ENCODE data around the gene GJB2.
"Not testable (repeated sequence)": the region's sequence is repeated elsewhere in the genome, so short reads cannot be mapped to it uniquely, and the experiment has no call there.

Gene GJB2

GRCh38 chr13:20174656-20175405, 17.9 kb downstream of the GJB2 start:
- H3K4me3 ChIP-seq (ENCODE audit: low read length): no peak overlapping the region
- DNase-seq (ENCODE audit: low read depth, low spot score): no peak

DNA sequence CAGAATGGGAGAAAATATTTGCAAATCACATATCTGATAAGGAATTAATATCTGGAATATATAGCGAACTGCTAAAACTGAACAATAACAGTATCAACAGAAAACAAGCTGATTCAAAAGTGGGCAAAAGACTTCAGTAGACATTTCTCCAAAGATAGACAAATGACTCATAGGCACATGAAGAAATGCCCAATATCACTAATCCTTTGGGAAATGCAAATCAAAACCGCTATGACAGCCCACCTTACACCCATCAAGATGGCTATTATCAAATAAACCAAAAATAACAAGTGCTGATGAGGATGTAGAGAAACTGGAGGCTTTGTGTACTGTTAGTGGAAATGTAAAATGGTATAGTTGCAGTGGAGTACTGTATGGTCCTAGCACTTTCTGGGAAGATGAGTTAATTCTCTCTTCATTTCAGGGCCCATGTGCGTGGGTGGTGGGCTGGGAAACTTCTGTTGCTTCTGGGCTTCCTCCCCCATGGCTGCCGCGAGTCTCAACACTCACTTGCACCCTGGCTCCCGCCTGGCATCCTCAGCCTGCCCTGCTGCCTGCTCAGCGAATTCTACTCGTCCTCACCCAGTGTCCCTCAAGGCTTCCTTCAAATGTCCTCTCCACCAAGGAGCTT, 19.5 kb downstream of the GJB2 start:
- no peak overlapping the region for H3K4me3 ChIP-seq (ENCODE audit: low read length)
- DNase-seq (ENCODE audit: low read depth, low spot score): no peak

GRCh38 chr13:20171364-20171763, 21.4 kb downstream of the GJB2 start:
- no peak overlapping the region for H3K4me3 ChIP-seq (ENCODE audit: low read length)
- DNase-seq (ENCODE audit: low read depth, low spot score): no peak

GRCh38 chr13:20170921-20171320, 21.8 kb downstream of the GJB2 start:
- DNase-seq (ENCODE audit: low read depth, low spot score): no peak
- no peak overlapping the region for H3K4me3 ChIP-seq (ENCODE audit: low read length)

GRCh38 chr13:20168396-20168795, 24.3 kb downstream of the GJB2 start:
- no peak for DNase-seq (ENCODE audit: low read depth, low spot score)
- H3K4me3 ChIP-seq (ENCODE audit: low read length): no peak overlapping the region

DNA sequence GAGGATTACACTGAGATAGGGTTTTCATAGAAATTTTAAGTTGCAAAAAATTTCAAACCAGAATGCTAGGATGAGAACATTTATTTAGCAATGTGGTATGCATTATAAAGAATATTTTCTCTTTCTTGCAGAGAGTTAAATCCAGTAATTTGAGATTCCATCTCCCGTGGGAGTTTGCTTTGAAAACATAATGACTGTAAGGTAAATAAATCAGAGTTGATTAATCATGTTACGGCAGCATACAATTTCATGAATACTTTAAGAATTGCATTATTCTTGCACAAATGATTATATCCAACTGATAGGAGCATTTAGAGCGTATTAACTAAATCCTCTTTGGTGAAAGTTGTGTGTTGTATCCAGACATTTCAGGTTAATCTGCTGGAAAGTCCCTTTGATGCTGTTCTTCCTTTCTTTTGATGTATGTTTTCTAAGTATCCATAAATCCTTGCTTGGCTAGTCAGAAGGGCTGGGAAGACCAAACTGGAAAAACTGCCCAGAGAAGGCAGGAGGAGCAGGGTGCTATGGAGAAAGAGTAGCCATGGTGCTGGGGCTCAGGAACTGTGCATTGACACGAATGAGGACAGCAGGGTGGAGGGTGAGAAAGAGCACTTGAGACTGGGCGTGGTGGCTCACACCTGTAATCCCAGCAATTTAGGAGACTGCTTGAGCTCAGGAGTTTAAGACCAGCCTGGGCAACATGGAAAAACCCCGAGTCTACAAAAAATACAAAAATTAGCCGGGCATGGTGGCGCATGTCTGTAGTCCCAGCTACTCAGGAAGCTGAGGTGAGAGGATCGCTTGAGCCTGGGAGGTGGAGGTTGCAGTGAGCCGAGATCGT, 27.1 kb downstream of the GJB2 start:
- no peak overlapping the region for H3K4me3 ChIP-seq (ENCODE audit: low read length)
- no peak for DNase-seq (ENCODE audit: low read depth, low spot score)

- peak overlapping the region; percentile 76; the same call in 1 of the 2 replicates for H3K4me3 ChIP-seq (ENCODE audit: low read length)
- DNase-seq (ENCODE audit: low read depth, low spot score): no peak
Measured at GRCh38 chr13:20161951-20162300, 30.8 kb downstream of the GJB2 start.

GRCh38 chr13:20161275-20161950, 31.3 kb downstream of the GJB2 start:
- H3K4me3 ChIP-seq (ENCODE audit: low read length): peak overlapping the region; percentile 76
- peak; percentile 48 for DNase-seq (ENCODE audit: low read depth, low spot score)

DNA sequence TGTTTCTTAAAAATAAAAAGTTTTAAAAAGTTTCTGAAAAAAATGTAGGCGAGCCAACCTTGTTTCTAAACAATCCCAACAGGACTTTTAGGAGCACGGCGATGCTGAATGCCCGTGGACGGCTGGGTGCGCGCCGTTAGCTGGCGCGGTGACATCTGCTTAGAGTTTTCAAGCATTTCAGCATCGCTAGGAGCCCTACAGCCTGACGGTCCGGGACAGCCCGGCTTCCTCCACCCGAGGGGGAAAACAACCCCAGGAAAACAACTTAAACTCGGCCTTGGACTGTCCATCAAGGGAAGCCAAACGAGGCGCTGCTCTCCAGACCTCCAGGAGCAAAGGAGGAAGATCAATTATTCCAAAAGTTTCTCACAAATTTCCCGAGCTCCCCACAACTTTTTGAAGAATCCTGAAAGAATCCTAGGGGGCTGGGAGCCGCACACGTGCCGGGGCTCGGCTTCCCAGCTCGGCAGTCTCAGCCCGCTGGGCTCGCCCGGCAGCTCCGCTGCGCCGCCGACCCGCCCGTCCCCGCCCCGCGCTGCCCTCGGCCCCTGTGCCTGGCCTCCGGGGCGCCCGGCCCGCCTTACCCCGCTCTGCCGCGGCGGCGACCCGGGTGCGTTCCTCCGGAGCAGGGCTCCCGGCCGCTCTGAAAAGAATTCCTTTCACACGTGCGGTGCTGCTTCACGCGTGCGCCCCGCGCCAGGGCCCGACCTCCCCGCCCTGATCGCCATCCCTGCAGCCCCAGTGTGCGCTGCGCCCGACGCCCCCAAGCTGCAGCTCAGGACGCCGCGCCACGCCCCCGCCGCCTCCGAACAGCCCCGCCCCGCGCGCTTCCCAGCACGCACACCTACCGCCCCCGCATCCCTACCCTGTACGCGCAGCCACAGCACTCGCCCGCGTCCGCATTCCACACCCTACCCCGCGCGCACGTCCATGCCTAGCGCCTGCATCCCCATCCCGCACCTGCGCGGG, 32.1 kb downstream of the GJB2 start, which contains the start of gene GJA3:
TSS of gene GJA3 (minus strand) at position 747 of the 969 bp plus-strand sequence. CDS start 17,764 bp downstream, outside the sequence.
- peak; percentile 55 for DNase-seq (ENCODE audit: low read depth, low spot score)

GRCh38 chr13:20159646-20160305, 33.0 kb downstream of the GJB2 start:
- peak; percentile 58 for DNase-seq (ENCODE audit: low read depth, low spot score)
- peak overlapping the region; percentile 76 for H3K4me3 ChIP-seq (ENCODE audit: low read length)

More for the DNA sequence above, 32.1 kb downstream of the GJB2 start, which contains the start of gene GJA3:
- peak within 1 kb of the TSS; percentile 76 for H3K4me3 ChIP-seq (ENCODE audit: low read length)

DNA sequence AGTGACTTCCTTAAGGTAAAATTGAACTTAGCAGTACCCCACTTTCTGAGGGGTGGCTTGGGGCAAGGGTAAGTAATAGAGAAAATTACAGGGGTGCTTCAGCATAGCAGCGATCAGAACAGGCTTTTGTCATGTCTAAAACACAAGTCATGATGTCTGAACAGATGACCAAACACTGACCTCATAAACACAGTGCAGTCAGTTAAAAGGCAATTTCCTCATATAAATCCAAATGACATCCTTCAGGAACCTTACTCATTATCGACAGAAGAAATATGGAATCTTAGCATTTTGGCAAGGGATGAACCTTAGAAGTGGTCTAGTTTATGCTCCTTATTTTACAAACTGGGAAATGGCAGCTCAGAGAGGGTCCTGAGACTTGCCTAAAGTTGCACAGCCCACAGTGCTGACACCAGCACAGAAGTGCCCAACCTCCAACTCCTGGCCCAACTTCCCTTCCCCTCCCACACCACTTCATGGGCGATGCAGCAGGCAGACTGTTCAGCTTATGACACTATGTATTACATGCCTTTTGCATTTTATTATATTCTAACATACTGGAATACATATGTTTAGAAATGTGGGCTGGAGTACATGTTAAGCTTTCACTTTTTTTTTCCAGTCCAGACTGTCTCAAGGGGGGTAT, 35.5 kb downstream of the GJB2 start:
- no peak for DNase-seq (ENCODE audit: low read depth, low spot score)
- no peak overlapping the region for H3K4me3 ChIP-seq (ENCODE audit: low read length)

- no peak for DNase-seq (ENCODE audit: low read depth, low spot score)
- H3K4me3 ChIP-seq (ENCODE audit: low read length): no peak overlapping the region
Measured at GRCh38 chr13:20156702-20157101, 36.0 kb downstream of the GJB2 start.

DNA sequence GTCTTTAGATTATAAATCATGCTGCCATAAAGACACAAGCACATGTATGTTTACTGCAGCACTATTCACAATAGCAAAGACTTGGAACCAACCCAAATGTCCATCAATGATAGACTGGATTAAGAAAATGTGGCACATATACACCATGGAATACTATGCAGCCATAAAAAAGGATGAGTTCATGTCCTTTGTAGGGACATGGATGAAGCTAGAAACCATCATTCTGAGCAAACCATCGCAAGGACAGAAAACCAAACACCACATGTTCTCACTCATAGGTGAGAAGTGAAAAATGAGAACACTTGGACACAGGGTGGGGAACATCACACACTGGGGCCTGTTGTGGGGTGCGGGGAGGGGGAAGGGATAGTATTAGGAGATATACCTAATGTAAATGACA, 39.4 kb downstream of the GJB2 start:
- H3K4me3 ChIP-seq (ENCODE audit: low read length); DNase-seq (ENCODE audit: low read depth, low spot score): not testable (repeated sequence)

DNA sequence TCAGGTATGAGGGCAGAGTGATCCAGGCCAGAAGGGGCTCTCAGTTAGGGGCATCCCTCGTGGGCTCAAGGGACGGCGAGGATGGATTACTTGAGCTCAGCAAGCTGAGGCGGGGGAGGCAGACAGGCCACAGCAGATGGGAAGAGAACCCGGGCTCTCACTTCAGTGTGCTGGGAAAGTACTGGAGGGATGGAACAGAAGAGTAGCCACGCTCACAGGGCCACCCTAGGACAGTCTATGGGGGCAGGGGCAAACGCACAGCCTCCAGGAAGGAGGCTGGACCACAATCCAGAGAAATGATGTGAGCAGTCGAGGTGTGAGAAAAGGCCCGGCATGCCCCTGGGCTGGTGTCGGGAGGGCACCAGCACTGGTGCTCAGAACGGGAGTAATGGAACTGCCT, 41.1 kb downstream of the GJB2 start:
- H3K4me3 ChIP-seq (ENCODE audit: low read length): no peak overlapping the region
- no peak for DNase-seq (ENCODE audit: low read depth, low spot score)

DNA sequence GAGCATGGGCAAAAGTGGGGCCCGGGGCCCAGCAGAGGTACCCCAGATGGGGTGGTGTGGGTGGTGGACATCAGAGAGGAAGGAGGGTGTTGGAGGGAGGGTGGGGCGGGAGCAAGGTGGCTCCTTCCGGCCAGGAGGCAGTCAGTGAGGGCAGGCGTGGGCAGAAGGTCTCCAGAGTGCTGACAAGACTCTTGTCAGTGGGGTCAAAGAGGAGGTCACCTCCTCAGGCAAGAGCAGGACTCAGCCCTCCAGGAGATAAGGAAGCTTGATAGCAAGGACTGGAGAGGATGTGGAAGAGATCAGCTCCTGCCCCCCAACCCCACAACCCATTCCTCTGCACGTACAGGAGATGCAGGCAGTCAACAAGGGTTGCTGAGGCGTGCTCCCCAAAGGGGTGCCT, 41.7 kb downstream of the GJB2 start:
- H3K4me3 ChIP-seq (ENCODE audit: low read length): no peak overlapping the region
- no peak for DNase-seq (ENCODE audit: low read depth, low spot score)

DNA sequence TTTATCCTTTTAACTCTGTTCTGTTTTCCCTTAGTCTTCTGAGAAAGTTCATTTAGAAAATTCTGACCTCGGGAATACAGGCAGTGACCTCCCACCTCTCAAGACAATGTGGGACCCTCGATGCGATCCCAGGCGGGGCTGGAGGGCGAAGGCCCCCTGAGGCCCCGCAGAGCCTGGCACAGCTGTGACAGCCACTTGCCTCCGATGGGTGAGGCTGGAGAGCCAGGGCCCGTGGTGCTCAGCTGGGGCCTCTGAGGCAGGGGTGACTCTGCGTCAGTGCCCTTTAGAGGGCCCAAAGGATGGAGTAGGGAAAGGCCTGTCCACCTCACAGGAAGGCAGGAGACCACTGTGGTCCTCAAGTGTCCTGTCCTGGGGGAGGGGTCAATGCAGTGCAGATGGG, 42.2 kb downstream of the GJB2 start:
- no peak for DNase-seq (ENCODE audit: low read depth, low spot score)
- H3K4me3 ChIP-seq (ENCODE audit: low read length): no peak overlapping the region

GRCh38 chr13:20149762-20150161, 43.0 kb downstream of the GJB2 start:
- DNase-seq (ENCODE audit: low read depth, low spot score): no peak
- H3K4me3 ChIP-seq (ENCODE audit: low read length): no peak overlapping the region
